Measurements from ENCODE around the gene JAML. TPM values are rescaled to one million over a fixed set of nuclear protein-coding genes. Genes with fewer than 3 reads are reported as not detected.

JAML gene
- total RNA-seq, 3 donors from 2014 or later, result 2.3 to 16.0 (median 15.7) TPM

GRCh38 chr11:118148240-118148639, 76.6 kb downstream of the JAML start:
- H3K9me3 ChIP-seq, result no peaks in the 10 kb centered on the region
- H3K36me3 ChIP-seq, result no peaks in the 10 kb centered on the region
- H3K27me3 ChIP-seq, result peaks cover 0 to 7% of the 10 kb centered on the region in 2 donors
- no peak overlapping the region for H3K4me3 ChIP-seq
- peaks cover 0 to 6% of the 10 kb centered on the region in 2 donors for H3K4me1 ChIP-seq
- DNase-seq (ENCODE audit: low spot score in 2 of 2), result no peak
- intact Hi-C loops (cut with DNase I; ENCODE audit: low total_unique reads), result no loop called here
- peak overlapping the region; percentile 33 to 74 for H3K27ac ChIP-seq
- no peak for TF ChIP-seq CTCF (IDR thresholded peaks at IDR 0.05)
- no peak for TF ChIP-seq POLR2AphosphoS5 (IDR thresholded peaks at IDR 0.05)
- no peak for TF ChIP-seq POLR2A (IDR thresholded peaks at IDR 0.05)

GRCh38 chr11:118147502-118147901, 77.3 kb downstream of the JAML start:
- Histone ChIP-seq H3K36me3 (no peaks in the 10 kb centered on the region), H3K27ac (peak overlapping the region in 1 of 2 donors; percentile 23), H3K4me3 (no peak overlapping the region), H3K27me3 (peaks cover 0 to 4% of the 10 kb centered on the region in 2 donors), H3K9me3 (no peaks in the 10 kb centered on the region), H3K4me1 (peaks cover 0 to 6% of the 10 kb centered on the region in 2 donors)
- TF ChIP-seq POLR2AphosphoS5 (IDR thresholded peaks at IDR 0.05) (no peak), CTCF (IDR thresholded peaks at IDR 0.05) (no peak), POLR2A (IDR thresholded peaks at IDR 0.05) (no peak)
- intact Hi-C loops (cut with DNase I; ENCODE audit: low total_unique reads), result no loop called here
- no peak for DNase-seq (ENCODE audit: low spot score in 2 of 2)

- Histone ChIP-seq H3K36me3 (no peaks in the 10 kb centered on the region), H3K27ac (peak overlapping the region; percentile 75 to 84), H3K4me1 (peaks cover 0 to 2% of the 10 kb centered on the region in 2 donors), H3K4me3 (no peak overlapping the region), H3K9me3 (no peaks in the 10 kb centered on the region), H3K27me3 (peaks cover 0 to 4% of the 10 kb centered on the region in 2 donors)
- no peak for DNase-seq (ENCODE audit: low spot score in 2 of 2)
- intact Hi-C loops (cut with DNase I; ENCODE audit: low total_unique reads), result no loop called here
- TF ChIP-seq POLR2AphosphoS5 (IDR thresholded peaks at IDR 0.05) (no peak), POLR2A (IDR thresholded peaks at IDR 0.05) (no peak), CTCF (IDR thresholded peaks at IDR 0.05) (no peak)
Measured at GRCh38 chr11:118146554-118146953, 78.3 kb downstream of the JAML start.

GRCh38 chr11:118145285-118146227, 79.3 kb downstream of the JAML start:
- Histone ChIP-seq H3K27ac (peak overlapping the region; percentile 75 to 84), H3K4me3 (peak overlapping the region; percentile 39 to 80 (median 65)), H3K27me3 (peaks cover 0 to 4% of the 10 kb centered on the region in 2 donors), H3K9me3 (no peaks in the 10 kb centered on the region), H3K36me3 (no peaks in the 10 kb centered on the region), H3K4me1 (no peaks in the 10 kb centered on the region)
- intact Hi-C loops (cut with DNase I; ENCODE audit: low total_unique reads), result loop anchor here (1.0 kb wide), 1 partner anchor 18 kb away; no protein-coding TSS in a partner anchor
- TF ChIP-seq POLR2AphosphoS5 (IDR thresholded peaks at IDR 0.05) (peak in 2 of 3 donors; percentile 14 to 67), POLR2A (IDR thresholded peaks at IDR 0.05) (no peak), CTCF (IDR thresholded peaks at IDR 0.05) (peak; percentile 93 to 97 (median 95))
- peak; percentile 91 to 93 for DNase-seq (ENCODE audit: low spot score in 2 of 2)

Data from breast epithelium (tissue), 4 donors.